Superior temporal gyrus (tissue), 1 donor: ENCODE data around the gene GPR3.

Experiments
- DNase-seq: peaks from one replicate; pipeline ENCODE4 v3.0.0-alpha.2; 2016; ENCODE audit errors: extremely low spot score

Gene GPR3

DNA sequence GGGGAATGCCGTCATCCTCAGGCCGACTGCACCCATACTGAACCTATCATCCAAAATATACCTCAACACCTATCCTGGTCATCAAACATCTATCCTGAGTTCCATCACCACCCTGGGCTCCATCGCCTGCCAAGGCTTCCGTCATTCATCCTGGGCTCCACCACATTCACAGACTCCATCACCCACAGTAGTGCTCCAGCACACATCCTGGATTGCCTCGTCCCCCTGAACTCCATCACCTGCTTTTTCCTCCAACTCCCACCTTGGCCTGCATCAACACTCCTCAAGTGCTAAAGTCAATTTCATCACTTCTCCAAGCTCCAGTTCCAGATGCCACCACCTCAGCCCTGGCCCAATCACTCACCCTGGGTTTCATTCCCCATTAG lies 33.5 kb upstream of the GPR3 start:
- DNase-seq = no peak

DNA sequence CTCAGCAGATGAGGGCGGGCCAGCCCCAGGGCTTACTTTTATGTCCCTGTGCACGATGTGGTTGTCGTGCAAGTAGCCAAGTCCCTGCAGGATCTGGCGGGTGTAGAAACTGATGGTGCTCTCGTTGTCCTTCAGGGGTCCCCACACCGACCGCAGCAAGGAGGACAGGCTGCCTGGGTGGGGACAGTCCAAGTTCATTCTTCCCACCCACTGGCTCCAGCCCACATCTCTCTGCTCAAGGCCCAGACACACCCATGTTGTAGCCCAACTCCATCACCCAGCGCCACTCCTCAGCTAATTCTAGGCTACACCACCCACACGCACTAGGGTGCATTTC lies 32.6 kb upstream of the GPR3 start:
- no peak for DNase-seq

DNA sequence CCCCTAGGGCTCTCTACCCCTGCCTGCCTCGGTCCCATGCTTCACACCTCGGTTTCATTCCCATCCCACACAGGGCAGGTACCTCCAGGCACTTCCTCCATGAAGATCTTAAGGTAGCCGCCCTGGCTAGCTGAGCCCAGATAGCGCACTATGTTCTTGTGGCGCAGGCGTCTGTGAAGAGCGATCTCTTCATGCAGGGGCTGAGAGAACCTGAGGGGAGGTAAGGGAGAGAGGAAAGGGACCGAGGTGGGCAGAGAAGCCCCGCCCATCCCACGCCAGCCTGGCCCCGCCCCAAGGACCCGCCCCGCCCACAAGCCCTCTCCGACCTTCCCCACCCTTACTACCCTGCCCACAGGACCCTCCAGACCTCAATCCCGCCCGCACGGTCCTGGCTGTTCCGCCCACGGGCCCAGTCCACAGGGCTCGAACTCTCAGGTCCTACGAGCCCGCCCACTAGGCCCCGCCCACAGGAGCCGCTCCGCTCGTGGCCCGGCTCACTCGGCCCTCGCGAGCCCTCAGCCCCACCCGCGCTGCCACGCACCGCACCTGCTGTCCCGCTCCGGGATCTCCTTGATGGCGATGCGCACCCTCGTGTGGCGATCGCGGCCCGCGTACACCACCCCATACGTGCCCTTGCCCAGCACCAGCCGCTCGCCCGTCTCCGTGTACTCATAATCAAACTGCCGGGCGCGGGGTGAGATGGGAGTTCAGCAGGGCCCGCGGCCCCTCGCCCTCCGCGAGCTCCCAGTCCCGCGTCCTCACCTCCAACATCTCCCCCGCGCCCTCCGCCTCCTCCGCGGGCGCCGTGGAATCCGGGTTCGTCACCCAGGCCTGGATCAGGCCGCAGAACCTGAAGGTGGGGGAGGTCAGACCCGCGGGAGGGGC lies 32.0 kb upstream of the GPR3 start:
- DNase-seq = no peak

DNA sequence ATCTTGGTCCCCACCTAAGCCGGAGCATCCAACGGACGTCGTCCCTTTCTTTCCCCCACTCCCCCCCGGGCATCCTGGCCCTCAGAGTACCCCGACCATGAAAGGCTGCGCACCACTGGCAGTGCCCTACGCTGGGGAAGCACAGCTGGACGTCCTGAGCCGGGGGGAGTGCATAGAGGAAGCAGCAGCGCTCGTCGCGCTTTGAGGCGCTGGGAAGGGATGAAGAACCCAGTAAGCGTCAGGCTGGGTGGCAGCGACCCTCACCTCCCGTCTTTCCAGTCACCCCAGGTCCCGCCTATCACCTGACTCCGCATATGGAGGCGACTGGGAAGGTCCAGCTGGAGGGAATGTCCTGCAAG lies 31.4 kb upstream of the GPR3 start:
- DNase-seq = no peak

DNA sequence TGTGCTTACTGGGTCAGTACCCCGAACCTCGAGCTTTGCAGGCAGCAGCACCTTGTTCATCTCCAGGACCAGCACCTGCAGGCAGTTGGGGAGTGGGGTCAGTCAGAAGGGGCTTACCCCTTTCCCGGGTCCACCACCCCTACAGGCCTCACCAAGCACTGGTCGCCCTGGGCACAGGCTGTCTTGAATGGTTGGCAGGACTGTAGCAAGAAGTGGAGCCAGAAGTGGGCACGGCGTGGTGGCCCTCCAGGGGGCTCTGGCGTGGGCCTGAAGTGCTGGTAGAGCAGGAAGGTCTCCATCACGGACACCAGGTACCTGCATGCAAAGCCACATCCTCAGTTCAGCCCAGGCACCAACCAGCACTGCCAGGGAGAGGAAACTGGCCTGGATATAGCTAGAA lies 30.9 kb upstream of the GPR3 start:
- DNase-seq = no peak

DNA sequence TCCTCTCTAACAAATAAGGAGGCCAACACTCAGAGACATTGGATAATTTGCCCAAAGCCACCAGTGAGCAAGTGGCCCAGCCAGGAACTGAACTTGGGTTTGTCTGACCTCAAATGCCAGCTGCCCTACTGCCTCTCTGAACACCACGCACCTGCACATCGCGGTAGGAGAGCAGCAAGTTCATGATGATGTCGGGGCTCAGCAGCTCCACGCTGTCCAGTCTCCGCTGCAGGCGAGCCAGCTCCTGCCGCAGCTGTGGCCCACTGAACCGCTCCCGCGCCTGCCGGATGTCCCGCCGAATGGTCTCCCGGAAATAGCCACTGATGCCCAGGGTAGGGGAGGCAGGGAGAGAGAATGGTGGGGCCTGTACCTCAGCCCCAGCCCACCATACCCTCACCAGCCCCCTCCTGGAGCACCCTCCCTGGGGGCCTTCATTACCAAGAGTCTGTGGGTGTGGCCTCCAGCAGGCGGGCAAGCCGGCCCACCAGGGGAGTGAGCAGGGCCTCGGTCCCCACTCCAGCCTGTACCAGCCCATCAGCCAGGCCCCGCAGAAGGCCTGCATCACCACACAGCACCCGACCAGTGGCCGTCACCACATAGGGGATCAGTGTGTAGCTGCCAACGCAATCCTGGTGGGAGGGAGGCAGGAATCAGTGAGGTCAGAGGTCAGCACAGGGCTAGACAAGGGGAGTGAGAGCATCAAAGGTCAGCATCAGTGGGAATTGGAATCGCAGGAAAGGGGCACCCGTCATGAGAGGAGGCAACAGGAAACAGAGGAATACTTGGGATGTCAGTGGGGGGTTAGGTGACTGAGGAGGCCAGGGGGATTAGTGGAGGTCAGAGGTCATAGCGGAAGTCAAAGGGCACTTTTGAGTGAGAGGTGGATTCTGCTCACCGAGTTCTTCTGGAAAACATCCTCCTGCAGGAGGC lies 28.4 kb upstream of the GPR3 start:
- no peak for DNase-seq

DNA sequence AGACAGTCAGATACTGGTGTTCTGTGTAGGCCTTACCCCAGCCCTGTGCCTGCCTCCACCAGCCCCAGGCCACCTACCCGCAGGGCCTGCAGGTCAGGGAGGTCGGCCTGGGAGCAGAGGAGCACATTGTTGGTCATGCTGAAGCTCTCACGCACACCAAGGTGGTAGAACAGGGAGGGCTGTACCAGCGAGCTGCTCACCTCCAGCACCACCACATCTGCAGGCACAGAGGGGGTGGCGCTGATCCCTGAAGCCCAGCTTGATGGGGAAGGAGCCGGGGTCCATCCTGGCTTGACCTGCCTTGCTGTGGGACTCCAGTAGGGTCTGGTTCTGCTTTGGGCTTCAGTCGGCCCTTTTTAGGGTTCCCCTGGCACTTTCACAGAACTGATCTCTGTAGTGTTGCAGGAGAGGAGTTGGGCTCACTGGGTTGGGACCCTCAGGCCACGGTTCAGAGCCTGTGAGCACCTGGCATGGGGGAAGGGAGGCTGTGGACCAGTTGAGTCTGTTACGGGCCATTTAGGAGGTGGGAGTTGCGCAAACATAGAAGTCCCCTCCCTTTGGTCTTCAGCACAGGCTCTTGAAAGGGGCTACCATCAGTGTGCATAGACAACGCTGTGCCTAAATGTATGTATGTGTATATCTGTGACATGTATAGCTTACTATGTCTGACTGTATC lies 27.6 kb upstream of the GPR3 start:
- no peak for DNase-seq

DNA sequence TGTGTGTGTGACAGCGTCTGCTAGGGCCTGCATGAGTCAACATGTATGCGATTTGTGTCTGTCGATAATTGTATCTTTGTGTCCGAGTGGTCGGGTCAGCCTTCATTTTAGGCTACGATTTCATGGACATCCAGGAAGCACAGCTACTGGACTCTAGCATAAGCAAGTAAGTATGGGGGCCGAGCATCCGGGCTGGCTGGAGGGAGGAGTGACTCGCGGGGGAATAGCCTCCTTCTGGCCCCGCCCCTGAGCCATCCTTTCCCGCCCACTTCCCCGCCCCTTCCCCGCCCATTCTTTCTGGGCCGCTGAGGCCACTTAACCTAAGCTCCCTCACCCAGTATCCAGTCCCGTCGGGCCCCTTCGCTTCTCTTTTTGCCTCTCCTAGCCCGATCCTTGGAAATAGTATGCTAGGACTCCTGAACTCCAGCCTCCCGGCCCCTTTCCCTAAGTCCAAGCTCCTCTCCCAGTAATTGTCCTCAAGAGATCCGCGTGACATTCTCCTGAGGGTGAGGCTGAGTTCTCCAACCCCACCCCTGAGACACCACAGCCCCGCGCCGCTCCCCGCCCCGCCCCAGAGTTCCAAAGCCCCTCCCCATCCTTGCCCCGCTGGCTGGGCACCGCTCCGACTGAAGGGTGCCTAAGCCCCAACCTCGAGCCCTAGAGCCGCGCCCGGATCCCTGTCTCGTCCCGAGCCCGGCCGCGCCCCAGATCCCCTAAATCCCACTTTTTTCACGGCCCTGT lies 26.9 kb upstream of the GPR3 start:
- peak; percentile 75 for DNase-seq

DNA sequence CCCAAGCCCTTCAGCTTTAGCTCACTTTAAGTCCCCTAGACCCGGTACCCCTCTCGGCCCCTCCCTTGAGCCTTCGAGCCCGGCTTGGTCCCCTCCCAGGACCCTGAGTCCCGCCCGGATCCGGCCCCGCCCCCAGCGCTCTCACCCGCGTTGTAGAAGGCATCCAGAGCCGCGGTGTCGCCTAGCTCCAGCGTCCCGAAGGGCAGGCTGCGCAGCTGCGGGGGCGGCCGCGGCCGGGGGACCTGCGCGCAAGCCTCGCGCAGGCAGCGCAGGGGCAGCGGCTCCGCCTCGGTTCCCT lies 26.4 kb upstream of the GPR3 start:
- DNase-seq = peak; percentile 22

DNA sequence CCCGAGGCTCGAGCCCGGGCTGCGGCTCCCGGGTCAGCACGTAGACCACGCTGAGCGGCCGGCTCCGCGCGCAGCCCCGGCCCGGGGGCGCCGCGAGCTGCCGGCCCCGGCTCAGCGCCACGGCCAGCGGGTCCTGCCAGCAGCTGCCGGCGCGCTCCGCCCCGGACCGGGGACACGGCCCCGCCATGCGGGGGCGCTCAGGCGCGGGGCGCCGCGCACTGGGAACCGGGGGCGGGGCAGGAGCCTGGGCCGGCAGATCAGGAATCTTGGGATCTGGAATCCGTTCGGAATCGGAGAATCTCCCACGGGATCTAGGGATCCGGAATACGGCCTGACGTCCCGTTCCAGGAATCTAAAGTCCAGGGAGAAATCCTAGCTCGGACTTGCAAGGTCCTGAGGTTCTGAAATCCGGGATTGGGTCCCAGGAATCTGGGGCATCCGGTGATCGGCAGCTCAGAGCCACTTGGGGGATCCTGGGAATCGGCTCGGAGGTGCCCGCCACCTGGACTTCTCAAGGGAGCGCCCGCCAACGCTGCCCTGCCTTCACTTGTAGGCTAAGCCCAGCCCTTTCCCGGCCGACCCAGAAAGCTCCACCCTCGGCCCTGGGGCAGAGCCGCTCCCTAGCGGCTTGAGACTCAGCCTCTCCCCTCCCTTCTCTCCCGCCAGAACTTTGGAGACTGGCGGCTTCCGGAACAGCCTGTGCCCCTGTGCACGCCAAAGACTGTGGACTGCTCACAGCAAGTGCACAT lies 25.8 kb upstream of the GPR3 start, which contains the start of gene MAP3K6:
TSS of gene MAP3K6 (minus strand) at position 551 of the 749 bp plus-strand sequence. CDS start at position 187, 364 bp downstream.
- peak; percentile 39 for DNase-seq

DNA sequence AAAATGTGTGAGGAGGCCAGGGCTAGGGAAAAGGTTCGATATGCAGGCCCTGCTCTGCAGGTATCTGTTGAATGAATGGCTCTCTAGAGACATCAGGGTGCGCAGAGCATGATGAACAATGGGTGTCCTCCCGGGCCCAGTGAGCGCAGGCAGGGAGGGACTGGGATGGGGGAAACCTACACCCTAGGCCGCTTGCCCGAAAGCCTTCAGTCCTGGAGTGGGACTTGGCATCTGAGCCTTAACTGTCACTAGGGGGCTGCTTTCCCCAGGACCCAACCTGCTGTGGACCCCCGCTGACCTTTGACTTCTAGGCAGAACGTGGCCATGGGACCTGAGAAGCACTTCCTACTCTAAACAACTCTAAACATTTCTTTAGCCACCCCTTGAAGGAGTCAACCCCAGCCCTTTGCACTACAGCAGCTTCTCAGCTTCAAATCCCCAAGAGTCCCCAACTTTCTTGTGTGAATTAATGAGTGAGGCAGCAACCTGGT lies 25.2 kb upstream of the GPR3 start:
- DNase-seq = no peak

DNA sequence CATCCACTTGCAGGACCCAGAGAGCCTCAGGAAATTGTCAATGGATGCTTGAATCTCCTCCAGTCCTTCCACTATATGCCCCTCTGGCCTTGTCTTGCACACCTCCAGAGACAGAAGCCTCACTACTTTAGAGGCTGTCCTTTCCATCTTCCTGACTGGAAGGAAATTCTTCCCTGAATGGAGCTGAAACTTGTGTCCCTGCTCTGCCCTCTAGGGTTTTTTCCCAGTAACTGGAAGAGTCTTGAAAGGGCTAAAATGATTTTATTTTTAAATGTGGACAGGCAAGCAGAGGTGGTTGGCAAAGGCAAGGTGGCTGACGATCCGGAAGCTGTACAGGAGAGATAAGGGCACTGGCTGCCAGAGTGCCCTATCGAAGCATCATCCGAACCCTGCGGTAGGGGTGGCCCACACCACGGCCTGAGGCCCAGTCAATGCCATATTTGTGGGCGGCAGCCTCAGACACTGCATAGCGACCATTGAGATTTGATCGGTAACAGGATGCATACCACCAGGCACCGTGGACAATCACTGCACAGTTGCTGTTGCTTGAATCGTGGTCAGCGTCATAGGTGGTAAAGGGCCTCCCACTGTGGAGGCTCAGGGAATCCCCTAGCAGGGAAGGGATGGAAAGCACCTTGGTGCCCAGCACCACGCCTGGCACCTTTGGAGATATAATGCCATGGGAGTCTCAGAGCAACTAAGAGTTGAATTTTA lies 23.4 kb upstream of the GPR3 start:
- DNase-seq = peak; percentile 17

DNA sequence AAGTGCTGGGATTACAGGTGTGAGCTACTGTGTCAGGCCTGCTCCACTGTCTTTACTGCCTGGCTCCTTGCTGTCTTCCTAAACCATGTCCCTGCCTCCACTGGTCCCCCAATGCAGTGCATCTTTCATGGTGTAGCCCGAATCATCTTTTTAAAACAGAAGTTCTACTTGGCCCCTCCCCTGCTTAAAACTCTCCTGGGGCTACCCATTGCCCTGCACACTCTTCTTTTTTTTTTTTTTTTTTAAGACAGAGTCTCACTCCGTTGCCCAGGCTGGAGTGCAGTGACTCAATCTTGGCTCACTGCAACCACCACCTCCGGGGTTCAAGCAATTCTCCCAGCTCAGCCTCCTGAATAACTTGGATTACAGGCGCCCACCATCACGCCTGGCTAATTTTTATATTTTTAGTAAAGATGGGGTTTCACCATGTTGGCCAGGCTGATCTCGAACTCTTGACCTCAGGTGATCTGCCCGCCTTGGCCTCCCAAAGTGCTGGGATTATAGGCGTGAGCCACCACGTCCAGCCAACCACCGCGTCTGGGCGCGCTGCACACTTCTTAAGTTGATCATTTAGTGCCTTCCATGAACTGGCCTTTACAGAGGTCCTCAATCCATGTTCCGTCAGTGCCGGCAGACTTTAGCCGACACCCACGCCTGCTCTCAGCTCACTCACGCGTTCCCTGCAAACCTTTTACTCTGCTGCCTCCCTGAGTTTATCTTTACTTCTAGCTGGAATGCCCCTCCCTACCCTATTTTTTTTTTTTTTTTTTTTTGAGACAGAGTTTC lies 20.2 kb upstream of the GPR3 start:
- DNase-seq = no peak

DNA sequence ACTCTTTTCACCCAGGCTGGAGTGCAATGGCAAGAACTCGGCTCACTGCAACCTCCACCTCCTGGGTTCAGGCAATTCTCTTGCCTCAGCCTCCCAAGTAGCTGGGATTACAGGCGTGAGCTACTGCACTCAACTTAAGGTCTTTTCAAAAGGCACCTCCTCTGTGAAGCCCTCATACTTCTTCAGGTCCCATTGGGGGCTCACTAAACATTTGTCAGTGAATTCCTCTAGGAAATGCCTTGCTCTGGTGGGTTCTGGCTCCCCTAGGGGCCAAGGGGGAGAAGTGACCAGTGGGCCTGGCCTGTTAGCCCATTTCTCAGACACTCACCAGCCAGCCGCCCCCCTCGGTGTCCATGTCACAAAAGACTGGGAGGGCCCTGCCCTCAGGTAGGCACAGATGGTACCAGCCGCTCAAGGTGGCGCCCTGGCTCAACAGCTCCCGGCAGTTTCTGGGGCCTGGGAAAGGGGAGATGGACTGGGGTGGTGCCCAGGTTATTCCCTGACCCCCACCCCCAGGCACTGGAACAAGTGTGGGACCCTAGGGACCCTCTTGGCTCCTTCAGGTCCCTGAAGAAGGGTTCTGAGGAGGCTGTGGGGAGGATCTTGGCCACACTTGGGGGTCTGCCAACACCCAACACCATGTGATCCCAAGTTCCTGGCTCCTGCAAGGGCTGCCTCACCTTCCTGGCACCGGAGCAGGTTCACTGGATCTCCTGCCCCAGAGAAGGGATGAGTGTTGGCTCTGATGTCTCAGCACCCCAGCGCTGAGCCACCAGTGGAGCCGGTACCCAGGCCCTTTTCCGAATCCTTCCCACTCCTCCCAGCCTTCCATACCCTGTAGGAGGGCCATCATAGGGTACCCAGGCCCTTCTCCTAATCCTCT lies 19.4 kb upstream of the GPR3 start:
- no peak for DNase-seq

DNA sequence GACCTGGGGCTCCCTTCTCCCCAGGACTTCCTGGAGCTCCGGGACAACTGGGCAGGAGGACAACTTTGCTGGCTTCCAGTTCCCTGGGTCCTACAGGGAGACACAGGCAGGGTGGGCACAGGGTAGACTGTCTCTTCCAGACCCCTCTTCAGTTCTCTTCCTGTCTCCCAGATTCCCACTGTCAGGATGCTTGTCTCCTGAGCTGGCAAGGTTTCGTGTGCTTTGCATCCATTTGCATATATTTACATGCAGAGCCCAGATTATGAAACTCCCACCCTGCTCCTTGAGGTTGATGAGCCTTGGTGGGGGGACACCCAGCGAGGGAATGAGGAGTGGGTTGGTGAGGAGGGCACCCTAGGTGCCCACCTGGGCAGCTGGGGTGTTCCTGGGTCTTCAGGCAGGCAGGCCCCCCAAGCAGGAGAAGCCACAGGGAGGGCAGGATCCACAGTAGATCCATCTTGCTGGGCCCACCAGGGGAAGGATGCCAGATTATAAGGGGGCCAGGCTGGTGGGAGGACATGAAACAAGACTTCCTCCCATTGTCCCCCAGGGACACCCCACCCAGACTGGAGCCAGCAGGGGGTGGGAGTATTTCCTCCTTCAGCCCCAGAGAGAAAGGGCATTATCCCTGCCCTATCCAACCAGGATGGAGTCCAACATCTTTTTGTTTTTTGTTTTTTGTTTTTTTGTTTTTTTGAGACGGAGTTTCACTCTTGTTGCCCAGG lies 17.9 kb upstream of the GPR3 start, which contains the start of gene FCN3:
TSS of gene FCN3 (minus strand) at position 463 of the 725 bp plus-strand sequence. CDS start at position 457, 6 bp downstream.
- DNase-seq = no peak

DNA sequence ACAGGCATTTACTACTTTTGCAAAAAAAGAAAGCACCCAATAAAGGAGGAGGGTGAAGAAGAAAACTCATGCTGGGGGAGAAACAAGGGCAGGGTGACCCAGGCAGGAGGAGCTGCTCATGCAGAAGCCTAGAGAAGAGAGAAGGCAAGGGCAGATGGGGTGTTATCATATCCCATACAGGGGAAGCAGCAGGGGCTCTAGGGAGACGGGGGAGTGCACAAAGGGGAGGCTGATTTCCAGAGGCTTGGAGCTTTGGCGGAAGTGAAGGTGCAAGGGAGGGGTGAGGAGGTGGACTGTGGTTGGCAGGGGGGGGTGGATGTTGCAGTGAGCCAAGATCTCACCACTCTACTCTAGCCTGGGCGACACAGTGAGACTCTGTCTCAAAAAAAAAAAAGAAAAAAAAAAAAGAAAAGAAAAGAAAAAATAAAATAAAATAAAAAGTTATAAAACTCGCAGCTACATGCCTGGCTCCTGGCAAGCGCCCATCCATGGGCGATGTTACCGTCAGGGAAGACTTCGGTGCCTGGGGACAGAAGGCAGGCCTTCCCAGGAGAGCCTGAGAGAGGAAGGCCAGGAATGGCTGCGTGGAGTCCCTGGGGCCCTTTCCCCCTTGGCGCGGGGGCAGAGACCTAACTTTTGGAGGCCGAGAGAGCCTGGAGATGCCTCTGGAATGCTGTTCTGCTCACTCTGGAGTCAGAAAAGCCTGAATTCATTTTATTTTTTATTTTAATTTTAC lies 14.5 kb upstream of the GPR3 start:
- DNase-seq = no peak

DNA sequence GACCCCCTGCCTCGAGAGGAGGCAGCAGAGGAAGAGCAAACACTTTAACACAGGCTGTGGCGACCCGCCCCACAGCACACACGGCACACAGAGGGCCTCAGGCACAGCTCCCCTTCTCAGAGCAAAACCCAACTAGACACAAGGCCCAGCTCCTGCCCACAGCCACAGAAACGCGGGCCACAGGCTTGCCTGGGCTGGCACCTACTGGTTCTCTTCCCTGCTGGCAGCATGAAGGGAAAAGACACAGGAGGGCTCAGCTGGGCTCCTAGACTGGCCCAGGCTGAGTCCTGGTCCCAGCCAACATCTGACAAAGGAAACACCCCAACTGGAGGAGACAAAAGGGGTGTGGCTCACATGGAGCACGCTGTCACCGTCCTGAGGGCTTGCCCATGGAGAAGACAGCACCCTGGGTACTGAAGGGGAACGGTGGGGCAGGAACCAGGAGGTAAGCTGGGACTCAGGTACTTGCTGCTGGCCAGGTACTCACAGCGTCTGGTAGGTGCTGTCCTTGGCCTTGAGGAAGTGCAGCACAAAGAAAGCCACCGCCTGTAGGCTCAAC lies 12.8 kb upstream of the GPR3 start:
- no peak for DNase-seq
